Mesenchymal stem cell (in vitro differentiated cells and primary cell): ENCODE measurements around the gene ATOX1.

Experiments
- DNase-seq: peaks from one replicate; pipeline ENCODE4 v3.0.0-alpha.2; 2013
- H2AFZ ChIP-seq: one replicate; pipeline ENCODE4 v1.6.1; 2013; ENCODE audit warnings: low read depth, mild to moderate bottlenecking, control low read depth, inconsistent platforms, low read length, moderate library complexity
- H2AK5ac ChIP-seq: 2 replicates; pipeline ENCODE4 v1.6.1; 2013; ENCODE audit warnings: low read length, moderate library complexity, mild to moderate bottlenecking, inconsistent platforms; ENCODE audit not compliant: severe bottlenecking
- H2BK120ac ChIP-seq: one replicate; pipeline ENCODE4 v1.6.1; 2013; ENCODE audit warnings: low read depth, mild to moderate bottlenecking, inconsistent platforms, low read length, moderate library complexity
- H2BK12ac ChIP-seq, 2 experiments: one replicate each; pipeline ENCODE4 v1.6.1; 2013; ENCODE audit warnings: inconsistent platforms in 2 of 2, low read length in 2 of 2, mild to moderate bottlenecking in 2 of 2, moderate library complexity in 2 of 2, control low read depth in 1 of 2
- H2BK15ac ChIP-seq: one replicate; pipeline ENCODE4 v1.6.1; 2013; ENCODE audit warnings: mild to moderate bottlenecking, low read depth, inconsistent platforms; ENCODE audit not compliant: poor library complexity, severe bottlenecking
- H2BK5ac ChIP-seq: 2 replicates; pipeline ENCODE4 v1.6.1; 2013; ENCODE audit warnings: low read depth, mild to moderate bottlenecking, low read length, control low read depth, inconsistent platforms; ENCODE audit not compliant: poor library complexity, severe bottlenecking
- H3K14ac ChIP-seq, 2 experiments: one replicate each; pipeline ENCODE4 v1.6.1; 2013; ENCODE audit warnings: inconsistent platforms in 2 of 2, low read length in 2 of 2, control low read depth in 1 of 2, mild to moderate bottlenecking in 1 of 2, moderate library complexity in 1 of 2
- H3K18ac ChIP-seq, 2 experiments: one replicate each; pipeline ENCODE4 v1.6.1; 2013; ENCODE audit warnings: inconsistent platforms in 2 of 2, low read length in 2 of 2, control low read depth in 1 of 2, low read depth in 1 of 2, mild to moderate bottlenecking in 1 of 2
- H3K23ac ChIP-seq, 2 experiments: one replicate each; pipeline ENCODE4 v1.6.1; 2013; ENCODE audit warnings: inconsistent platforms in 2 of 2, low read length in 2 of 2, mild to moderate bottlenecking in 2 of 2, moderate library complexity in 2 of 2, control low read depth in 1 of 2
- H3K27ac ChIP-seq: 2 replicates; pipeline ENCODE4 v1.5.1; 2013; ENCODE audit warnings: mild to moderate bottlenecking, moderate library complexity, low read length, control low read depth, inconsistent platforms; ENCODE audit not compliant: poor library complexity, severe bottlenecking
- H3K27me3 ChIP-seq, 2 experiments: 2 replicates each; pipeline versions ENCODE4 v1.6.1 to v1.7.0; 2013; ENCODE audit warnings: low read length in 2 of 2, mild to moderate bottlenecking in 2 of 2, moderate library complexity in 2 of 2, control low read depth in 1 of 2, inconsistent platforms in 1 of 2; ENCODE audit not compliant: control insufficient read depth in 1 of 2, insufficient read depth in 1 of 2
- H3K36me3 ChIP-seq, 2 experiments: 2 replicates each; pipeline versions ENCODE4 v1.6.1 to v1.7.0; 2013; ENCODE audit warnings: low read length in 2 of 2, control low read depth in 1 of 2, inconsistent platforms in 1 of 2, low read depth in 1 of 2, mild to moderate bottlenecking in 1 of 2; ENCODE audit not compliant: insufficient read depth in 2 of 2, control insufficient read depth in 1 of 2
- H3K4ac ChIP-seq, 2 experiments: one replicate each; pipeline ENCODE4 v1.6.1; 2013; ENCODE audit warnings: inconsistent platforms in 2 of 2, low read length in 2 of 2, mild to moderate bottlenecking in 2 of 2, moderate library complexity in 2 of 2, control low read depth in 1 of 2, low read depth in 1 of 2
- H3K4me1 ChIP-seq: 2 replicates; pipeline ENCODE4 v1.6.1; 2013; ENCODE audit warnings: low read depth, low read length, control low read depth; ENCODE audit not compliant: control insufficient read depth, insufficient read depth
- H3K4me2 ChIP-seq: 2 replicates; pipeline ENCODE4 v1.6.1; 2013; ENCODE audit warnings: low read length, mild to moderate bottlenecking, inconsistent platforms; ENCODE audit not compliant: poor library complexity, severe bottlenecking
- H3K4me3 ChIP-seq, 2 experiments: 2 replicates each; pipeline versions ENCODE4 v1.5.1 to v1.7.0; 2013; ENCODE audit warnings: low read length in 2 of 2, mild to moderate bottlenecking in 2 of 2, control low read depth in 1 of 2, low read depth in 1 of 2; ENCODE audit not compliant: insufficient read depth in 1 of 2
- H3K79me1 ChIP-seq: replicated peaks from 2 replicates; pipeline ENCODE4 v1.6.1; 2013; ENCODE audit warnings: mild to moderate bottlenecking, control low read depth, low read length, inconsistent platforms; ENCODE audit not compliant: poor library complexity, severe bottlenecking
- H3K9ac ChIP-seq: 2 replicates; pipeline ENCODE4 v1.7.0; 2013; ENCODE audit warnings: mild to moderate bottlenecking, low read length, moderate library complexity
- H3K9me3 ChIP-seq: 2 replicates; pipeline ENCODE4 v1.7.0; 2013; ENCODE audit warnings: mild to moderate bottlenecking, low read length; ENCODE audit not compliant: control insufficient read depth
- H4K8ac ChIP-seq: one replicate; pipeline ENCODE4 v1.6.1; 2013; ENCODE audit warnings: inconsistent platforms, mild to moderate bottlenecking, low read length, moderate library complexity
- H4K91ac ChIP-seq: one replicate; pipeline ENCODE4 v1.6.1; 2013; ENCODE audit warnings: mild to moderate bottlenecking, low read length, inconsistent platforms
- WGBS: methylation state at CpG from one replicate; pipeline ENCODE4 v1.1.7; 2013; ENCODE audit warnings: mixed read lengths; 5-methylcytosine and 5-hydroxymethylcytosine counted together

The ATOX1 gene

DNA sequence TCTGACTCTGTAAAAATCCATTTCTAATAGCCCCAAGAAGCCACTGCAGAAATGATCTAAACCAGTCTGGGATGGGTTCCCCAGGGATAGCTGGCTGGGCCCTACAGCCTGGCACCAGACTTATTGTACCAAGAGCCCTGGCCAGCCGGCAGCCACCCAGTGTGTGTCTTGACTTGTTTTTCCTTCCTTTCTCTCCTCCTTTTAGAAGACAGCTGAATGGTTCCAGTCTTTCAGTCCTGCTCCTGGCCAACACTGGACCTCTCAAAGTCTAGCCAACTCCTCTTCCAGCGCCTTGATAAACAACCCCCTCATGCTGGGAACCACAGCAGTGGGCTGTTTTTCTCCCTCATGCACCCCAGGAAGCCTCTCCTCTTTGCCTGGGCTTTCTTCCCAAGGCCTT lies 34.1 kb downstream of the ATOX1 start:
- H2BK15ac ChIP-seq, result no peak overlapping the region
- WGBS, result 98% methylated on average over 2 of the region's 2 CpGs
- no peak overlapping the region for H4K8ac ChIP-seq
- H3K9me3 ChIP-seq, result no peaks in the 10 kb centered on the region
- DNase-seq, result no peak
- H2AK5ac ChIP-seq, result no peak overlapping the region
- H3K23ac ChIP-seq, result no peak overlapping the region
- H3K18ac ChIP-seq, result no peak overlapping the region
- no peaks in the 10 kb centered on the region for H3K79me1 ChIP-seq
- H4K91ac ChIP-seq, result no peak overlapping the region
- H2AFZ ChIP-seq, result no peak overlapping the region
- no peak overlapping the region for H2BK12ac ChIP-seq
- no peak overlapping the region for H2BK120ac ChIP-seq
- no peak overlapping the region for H3K4me3 ChIP-seq
- no peak overlapping the region for H3K4me2 ChIP-seq
- no peak overlapping the region for H3K4ac ChIP-seq
- no peaks in the 10 kb centered on the region for H3K4me1 ChIP-seq
- no peak overlapping the region for H2BK5ac ChIP-seq
- H3K9ac ChIP-seq, result no peak overlapping the region
- no peaks in the 10 kb centered on the region for H3K27me3 ChIP-seq
- H3K27ac ChIP-seq, result no peak overlapping the region
- H3K14ac ChIP-seq, result no peak overlapping the region
- H3K36me3 ChIP-seq, result no peaks in the 10 kb centered on the region

GRCh38 chr5:151722546-151722945 lies 35.9 kb downstream of the ATOX1 start:
- no peak overlapping the region for H3K18ac ChIP-seq

GRCh38 chr5:151721812-151722391 lies 36.5 kb downstream of the ATOX1 start:
- Histone ChIP-seq H2BK120ac (no peak overlapping the region), H2AK5ac (no peak overlapping the region), H3K14ac (no peak overlapping the region), H3K4me1 (no peaks in the 10 kb centered on the region), H3K18ac (peak overlapping the region in 1 of 2 experiments; percentile 42), H3K79me1 (no peaks in the 10 kb centered on the region), H3K27ac (no peak overlapping the region), H3K36me3 (no peaks in the 10 kb centered on the region), H3K23ac (no peak overlapping the region), H3K27me3 (no peaks in the 10 kb centered on the region), H4K8ac (no peak overlapping the region), H3K4me3 (no peak overlapping the region), H2AFZ (no peak overlapping the region), H2BK15ac (no peak overlapping the region), H4K91ac (no peak overlapping the region), H3K9ac (no peak overlapping the region), H3K4me2 (no peak overlapping the region), H2BK5ac (no peak overlapping the region), H3K4ac (peak overlapping the region in 1 of 2 experiments; percentile 19), H2BK12ac (no peak overlapping the region), H3K9me3 (no peaks in the 10 kb centered on the region)
- DNase-seq, result no peak

More at GRCh38 chr5:151722546-151722945, 35.9 kb downstream of the ATOX1 start:
- Histone ChIP-seq H3K23ac (no peak overlapping the region), H3K9ac (no peak overlapping the region), H2BK12ac (no peak overlapping the region), H2BK120ac (no peak overlapping the region), H2BK15ac (no peak overlapping the region), H3K79me1 (no peaks in the 10 kb centered on the region), H3K4me1 (no peaks in the 10 kb centered on the region), H2AFZ (no peak overlapping the region), H2AK5ac (no peak overlapping the region), H3K14ac (no peak overlapping the region), H3K27ac (no peak overlapping the region), H3K4ac (no peak overlapping the region), H3K4me2 (no peak overlapping the region), H3K27me3 (no peaks in the 10 kb centered on the region), H3K36me3 (no peaks in the 10 kb centered on the region), H2BK5ac (no peak overlapping the region), H4K8ac (no peak overlapping the region), H3K9me3 (no peaks in the 10 kb centered on the region), H4K91ac (no peak overlapping the region), H3K4me3 (no peak overlapping the region)
- DNase-seq, result no peak

GRCh38 chr5:151721087-151721646 lies 37.3 kb downstream of the ATOX1 start:
- no peak overlapping the region for H3K18ac ChIP-seq
- H3K36me3 ChIP-seq, result no peaks in the 10 kb centered on the region
- H3K4me1 ChIP-seq, result no peaks in the 10 kb centered on the region
- no peak overlapping the region for H3K23ac ChIP-seq
- H4K8ac ChIP-seq, result no peak overlapping the region
- H2AK5ac ChIP-seq, result no peak overlapping the region
- H2BK15ac ChIP-seq, result peak overlapping the region; percentile 83
- no peaks in the 10 kb centered on the region for H3K27me3 ChIP-seq
- no peak overlapping the region for H2BK5ac ChIP-seq
- no peak overlapping the region for H3K4me3 ChIP-seq
- H3K14ac ChIP-seq, result no peak overlapping the region
- no peak overlapping the region for H3K9ac ChIP-seq
- no peak overlapping the region for H2BK120ac ChIP-seq
- no peak overlapping the region for H3K4me2 ChIP-seq
- H4K91ac ChIP-seq, result no peak overlapping the region
- H3K79me1 ChIP-seq, result no peaks in the 10 kb centered on the region
- H3K27ac ChIP-seq, result no peak overlapping the region
- no peak overlapping the region for H2AFZ ChIP-seq
- no peaks in the 10 kb centered on the region for H3K9me3 ChIP-seq
- H2BK12ac ChIP-seq, result peak overlapping the region in 1 of 2 experiments; percentile 30
- WGBS, result 79% methylated on average over 3 of the region's 3 CpGs
- DNase-seq, result peak; percentile 42
- peak overlapping the region in 1 of 2 experiments; percentile 59 for H3K4ac ChIP-seq
